HepG2 (cell line): Measurements from ENCODE around the gene SPTAN1. TPM values are rescaled to one million over a fixed set of nuclear protein-coding genes. Genes with fewer than 3 reads are reported as not detected.

Experiments used
- CEBPB ChIP-seq: IDR thresholded peaks from 2 replicates; pipeline ENCODE4 v1.6.1; 2011; ENCODE audit warnings: low read depth, low read length, improper control_type of control experiment, borderline replicate concordance
- CREB1 ChIP-seq, 2 experiments: fragments of 450-650 bp in 1 of 2; IDR thresholded peaks; 2 replicates each; pipeline ENCODE4 v1.6.1; 2016 to 2017; ENCODE audit warnings: control low read depth in 1 of 2, mild to moderate bottlenecking in 1 of 2, missing compliant biosample characterization in 1 of 2, missing genetic modification characterization in 1 of 2
- GLI4 ChIP-seq: sonication (generic); formaldehyde crosslinking; IDR thresholded peaks from 2 replicates; pipeline ENCODE4 v1.5.1; 2020; ENCODE audit warnings: missing genetic modification reagents, mild to moderate bottlenecking, moderate library complexity, borderline replicate concordance
- GLMP ChIP-seq: sonication (generic); formaldehyde crosslinking; IDR thresholded peaks from 2 replicates; pipeline ENCODE4 v1.9.0; 2021; ENCODE audit warnings: missing genetic modification reagents, mild to moderate bottlenecking, borderline replicate concordance
- HMGXB4 ChIP-seq, 2 experiments: sonication (generic) in 1 of 2; formaldehyde crosslinking in 1 of 2; IDR thresholded peaks; 2 replicates each; pipeline versions ENCODE4 v1.4.0 to v1.6.1; 2018 to 2020; ENCODE audit warnings: missing genetic modification reagents in 2 of 2, borderline replicate concordance in 1 of 2, low read depth in 1 of 2, mild to moderate bottlenecking in 1 of 2, missing biosample characterization in 1 of 2
- JUNB ChIP-seq: sonication (generic); formaldehyde crosslinking; IDR thresholded peaks from 2 replicates; pipeline ENCODE4 v1.8.0; 2022; ENCODE audit warnings: missing genetic modification reagents, mild to moderate bottlenecking, borderline replicate concordance
- MAFF ChIP-seq: IDR thresholded peaks from 2 replicates; pipeline ENCODE4 v1.6.1; 2011; ENCODE audit warnings: low read depth, low read length, improper control_type of control experiment
- MBD4 ChIP-seq: IDR thresholded peaks from 2 replicates; pipeline ENCODE4 v1.6.1; 2012; ENCODE audit warnings: low read length, inconsistent platforms, borderline replicate concordance
- MTF2 ChIP-seq: sonication (generic); formaldehyde crosslinking; IDR thresholded peaks from 2 replicates; pipeline ENCODE4 v1.5.0; 2020; ENCODE audit warnings: missing genetic modification reagents, borderline replicate concordance
- PHB2 ChIP-seq: fragments of 450-650 bp; IDR thresholded peaks from 2 replicates; pipeline ENCODE4 v1.6.1; 2018; ENCODE audit not compliant: partially characterized antibody
- PTBP1 ChIP-seq: fragments of 200-400 bp; formaldehyde crosslinking; IDR thresholded peaks from 2 replicates; pipeline ENCODE4 v1.6.1; 2018; ENCODE audit warnings: low read length, low read depth; ENCODE audit not compliant: poor library complexity, severe bottlenecking
- SP4 ChIP-seq: sonication (generic); formaldehyde crosslinking; IDR thresholded peaks from 2 replicates; pipeline ENCODE4 v1.8.1; 2023; ENCODE audit warnings: mild to moderate bottlenecking, missing genetic modification reagents
- TCF12 ChIP-seq, 2 experiments: fragments of 450-650 bp in 1 of 2; sonication (generic) in 1 of 2; formaldehyde crosslinking in 1 of 2; IDR thresholded peaks; 2 replicates each; pipeline versions ENCODE4 v1.6.1 to v1.8.0; 2017 to 2022; ENCODE audit warnings: antibody characterized with exemption in 1 of 2, mild to moderate bottlenecking in 1 of 2, missing genetic modification reagents in 1 of 2, moderate library complexity in 1 of 2
- TEAD3 ChIP-seq: optimal IDR thresholded peaks from 2 replicates; pipeline ENCODE3; 2016; ENCODE audit warnings: borderline replicate concordance
- ZBTB34 ChIP-seq: sonication (generic); formaldehyde crosslinking; IDR thresholded peaks from 2 replicates; pipeline ENCODE4 v1.8.0; 2022; ENCODE audit warnings: mild to moderate bottlenecking, missing genetic modification reagents
- ZMYM3 ChIP-seq: sonication (generic); formaldehyde crosslinking; IDR thresholded peaks from 2 replicates; pipeline ENCODE4 v1.5.1; 2020; ENCODE audit warnings: mild to moderate bottlenecking, missing genetic modification reagents
- ZNF772 ChIP-seq: sonication (generic); formaldehyde crosslinking; IDR thresholded peaks from 2 replicates; pipeline ENCODE4 v1.5.0; 2020; ENCODE audit warnings: mild to moderate bottlenecking, missing genetic modification reagents
- polyA plus RNA-seq, 8 experiments: library from polyadenylated mRNA; depleted of rRNA in 3 of 8; stranded (reverse) in 7 of 8; unstranded in 1 of 8; fragments of >200 nt; fragmentation: Illumina TruSeq in 4 of 8; extraction: Trizol in 4 of 8; gene quantifications; 2 replicates each; pipeline versions ENCODE4 v1.2.1 to v1.2.3, GENCODE V29; 2011 to 2016; ENCODE audit warnings: low read depth in 4 of 8, missing spikeins in 1 of 8, mixed read lengths in 1 of 8; ENCODE audit not compliant: insufficient read depth in 1 of 8
- total RNA-seq, 5 experiments: library from RNA; depleted of rRNA; stranded (reverse); fragments of >200 nt; fragmentation: Illumina TruSeq; extraction: Trizol; gene quantifications; 2 replicates each; pipeline ENCODE4 v1.2.3, GENCODE V29; 2016; ENCODE audit warnings: low read depth in 1 of 5
- TF ChIP-seq, protein P1 (sequence below): sonication (generic); formaldehyde crosslinking; IDR thresholded peaks from 2 replicates; pipeline ENCODE4 v1.4.0; 2020; ENCODE audit warnings: missing genetic modification reagents, mild to moderate bottlenecking, borderline replicate concordance

SPTAN1 gene
- total and polyA plus RNA-seq, 2 of the 13 experiments (the other 11 are each of a cell fraction or from before 2014, with no cell fraction given), result 106 to 111 TPM

GRCh38 chr9:128504485-128505413 is 47.6 kb upstream of the SPTAN1 start, which contains the start of gene GLE1 (continued):
- no peak for TF ChIP-seq GLMP (CRISPR knock-in tag)
- no peak for TF ChIP-seq TCF12 (IDR thresholded peaks at IDR 0.05)
- TF ChIP-seq TCF12 (CRISPR knock-in tag; IDR thresholded peaks at IDR 0.05), result peak; percentile 30; the same call in 1 of the 2 replicates
- TF ChIP-seq TEAD3 (CRISPR knock-in tag), result peak; percentile 73
- TF ChIP-seq JUNB (CRISPR knock-in tag), result no peak
- TF ChIP-seq SP4, result peak; percentile 94
- TF ChIP-seq, protein P1, sequence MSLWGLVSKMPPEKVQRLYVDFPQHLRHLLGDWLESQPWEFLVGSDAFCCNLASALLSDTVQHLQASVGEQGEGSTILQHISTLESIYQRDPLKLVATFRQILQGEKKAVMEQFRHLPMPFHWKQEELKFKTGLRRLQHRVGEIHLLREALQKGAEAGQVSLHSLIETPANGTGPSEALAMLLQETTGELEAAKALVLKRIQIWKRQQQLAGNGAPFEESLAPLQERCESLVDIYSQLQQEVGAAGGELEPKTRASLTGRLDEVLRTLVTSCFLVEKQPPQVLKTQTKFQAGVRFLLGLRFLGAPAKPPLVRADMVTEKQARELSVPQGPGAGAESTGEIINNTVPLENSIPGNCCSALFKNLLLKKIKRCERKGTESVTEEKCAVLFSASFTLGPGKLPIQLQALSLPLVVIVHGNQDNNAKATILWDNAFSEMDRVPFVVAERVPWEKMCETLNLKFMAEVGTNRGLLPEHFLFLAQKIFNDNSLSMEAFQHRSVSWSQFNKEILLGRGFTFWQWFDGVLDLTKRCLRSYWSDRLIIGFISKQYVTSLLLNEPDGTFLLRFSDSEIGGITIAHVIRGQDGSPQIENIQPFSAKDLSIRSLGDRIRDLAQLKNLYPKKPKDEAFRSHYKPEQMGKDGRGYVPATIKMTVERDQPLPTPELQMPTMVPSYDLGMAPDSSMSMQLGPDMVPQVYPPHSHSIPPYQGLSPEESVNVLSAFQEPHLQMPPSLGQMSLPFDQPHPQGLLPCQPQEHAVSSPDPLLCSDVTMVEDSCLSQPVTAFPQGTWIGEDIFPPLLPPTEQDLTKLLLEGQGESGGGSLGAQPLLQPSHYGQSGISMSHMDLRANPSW (CRISPR knock-in tag), result 0 out of 2 replicates have a peak, but pooled peaks have one; percentile 26
- peak; percentile 32 to 78; a peak in 2 of 4 replicates for TF ChIP-seq HMGXB4 (CRISPR knock-in tag; IDR thresholded peaks at IDR 0.05; ENCODE audit: borderline replicate concordance in 1 of 2, low read depth in 1 of 2)
- TF ChIP-seq MAFF, result no peak
- TF ChIP-seq MBD4, result no peak
- TF ChIP-seq ZBTB34 (CRISPR knock-in tag), result no peak
- no peak for TF ChIP-seq MTF2
- TF ChIP-seq PTBP1, result no peak
- no peak for TF ChIP-seq PHB2
- TF ChIP-seq CEBPB, result no peak
- peak; percentile 14; the same call in 1 of the 2 replicates for TF ChIP-seq CREB1 (IDR thresholded peaks at IDR 0.05)
- TF ChIP-seq CREB1 (CRISPR knock-in tag; IDR thresholded peaks at IDR 0.05), result no peak
- peak; percentile 52; the same call in 1 of the 2 replicates for TF ChIP-seq ZMYM3
- peak; percentile 29; the same call in 1 of the 2 replicates for TF ChIP-seq GLI4 (CRISPR knock-in tag)
- peak; percentile 44; the same call in 1 of the 2 replicates for TF ChIP-seq ZNF772 (CRISPR knock-in tag)
